Mucosa of stomach (tissue), 1 donor: ENCODE measurements around the gene HLA-DOA.

Experiments
- H3K27me3 ChIP-seq: one replicate; pipeline ENCODE4 v1.7.0; 2013; ENCODE audit warnings: mild to moderate bottlenecking, low read length; ENCODE audit not compliant: control insufficient read depth, insufficient read depth
- H3K36me3 ChIP-seq: one replicate; pipeline ENCODE4 v1.7.0; 2013; ENCODE audit warnings: low read length; ENCODE audit not compliant: control insufficient read depth, insufficient read depth
- H3K4me1 ChIP-seq: one replicate; pipeline ENCODE4 v1.7.0; 2013; ENCODE audit warnings: mild to moderate bottlenecking, low read length; ENCODE audit not compliant: control insufficient read depth, insufficient read depth
- H3K4me3 ChIP-seq: one replicate; pipeline ENCODE4 v1.7.0; 2013; ENCODE audit warnings: low read length
- H3K9ac ChIP-seq: one replicate; pipeline ENCODE4 v1.7.0; 2013; ENCODE audit warnings: mild to moderate bottlenecking, low read length, moderate library complexity
- H3K9me3 ChIP-seq: one replicate; pipeline ENCODE4 v1.7.0; 2013; ENCODE audit warnings: mild to moderate bottlenecking, low read length, moderate library complexity; ENCODE audit not compliant: control insufficient read depth
- donor health status: Pancreatic carcinoma.

Gene HLA-DOA

DNA sequence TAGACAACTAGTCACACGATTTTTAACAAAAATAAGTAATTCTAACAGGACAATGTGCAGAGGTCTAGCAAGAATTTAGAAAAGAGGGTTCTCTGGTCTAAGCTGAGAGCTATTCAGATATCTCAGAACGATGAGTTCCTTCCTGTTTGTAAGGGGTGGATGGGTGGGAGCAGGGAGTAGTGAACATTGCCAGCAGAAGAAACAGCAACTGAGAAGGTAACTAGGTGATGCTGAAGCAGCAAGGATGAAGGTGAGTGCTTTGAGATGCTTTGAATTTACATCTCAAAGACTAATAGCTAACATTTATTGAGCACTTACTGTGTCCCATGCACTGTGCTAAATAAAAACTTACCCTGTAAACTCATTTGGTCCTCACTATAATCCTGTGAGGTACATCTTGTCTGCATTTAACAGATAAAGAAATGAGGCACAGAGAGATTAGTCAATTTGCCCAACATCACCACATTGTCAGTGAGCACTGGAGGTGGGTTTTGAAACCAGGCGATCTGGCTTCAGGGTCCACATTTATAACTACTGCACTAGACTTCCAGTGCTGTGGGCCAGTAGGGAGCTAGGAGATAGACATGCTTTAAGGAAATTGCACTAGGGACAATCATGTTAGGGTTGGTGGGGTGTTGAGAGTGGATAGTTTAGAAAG lies 25.3 kb downstream of the HLA-DOA start:
- H3K27me3 ChIP-seq: no peaks in the 10 kb centered on the region
- H3K4me1 ChIP-seq: peaks cover 31% of the 10 kb centered on the region
- H3K9me3 ChIP-seq: no peaks in the 10 kb centered on the region
- H3K36me3 ChIP-seq: peaks cover 17% of the 10 kb centered on the region
- no peak overlapping the region for H3K4me3 ChIP-seq
- H3K9ac ChIP-seq: no peak overlapping the region

DNA sequence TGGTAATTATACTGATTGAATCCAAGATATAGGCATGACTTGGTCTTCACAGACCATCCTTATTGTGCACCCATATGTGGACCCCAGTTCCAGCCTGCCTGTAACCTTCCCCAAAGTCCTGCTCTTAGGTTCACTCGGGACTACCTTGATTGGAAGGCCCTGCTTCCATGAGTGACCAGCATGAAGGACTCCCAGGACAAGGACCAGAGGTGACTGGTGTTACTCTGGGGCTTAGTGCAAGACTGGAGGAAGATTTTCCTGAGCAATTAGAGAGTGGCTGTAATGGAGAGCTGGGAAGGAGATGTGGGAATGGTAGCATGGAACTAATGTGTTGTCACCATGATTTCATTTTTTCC lies 25.9 kb downstream of the HLA-DOA start:
- H3K4me3 ChIP-seq: no peak overlapping the region
- no peaks in the 10 kb centered on the region for H3K27me3 ChIP-seq
- H3K9ac ChIP-seq: no peak overlapping the region
- peaks cover 33% of the 10 kb centered on the region for H3K4me1 ChIP-seq
- no peaks in the 10 kb centered on the region for H3K9me3 ChIP-seq
- H3K36me3 ChIP-seq: peaks cover 18% of the 10 kb centered on the region

DNA sequence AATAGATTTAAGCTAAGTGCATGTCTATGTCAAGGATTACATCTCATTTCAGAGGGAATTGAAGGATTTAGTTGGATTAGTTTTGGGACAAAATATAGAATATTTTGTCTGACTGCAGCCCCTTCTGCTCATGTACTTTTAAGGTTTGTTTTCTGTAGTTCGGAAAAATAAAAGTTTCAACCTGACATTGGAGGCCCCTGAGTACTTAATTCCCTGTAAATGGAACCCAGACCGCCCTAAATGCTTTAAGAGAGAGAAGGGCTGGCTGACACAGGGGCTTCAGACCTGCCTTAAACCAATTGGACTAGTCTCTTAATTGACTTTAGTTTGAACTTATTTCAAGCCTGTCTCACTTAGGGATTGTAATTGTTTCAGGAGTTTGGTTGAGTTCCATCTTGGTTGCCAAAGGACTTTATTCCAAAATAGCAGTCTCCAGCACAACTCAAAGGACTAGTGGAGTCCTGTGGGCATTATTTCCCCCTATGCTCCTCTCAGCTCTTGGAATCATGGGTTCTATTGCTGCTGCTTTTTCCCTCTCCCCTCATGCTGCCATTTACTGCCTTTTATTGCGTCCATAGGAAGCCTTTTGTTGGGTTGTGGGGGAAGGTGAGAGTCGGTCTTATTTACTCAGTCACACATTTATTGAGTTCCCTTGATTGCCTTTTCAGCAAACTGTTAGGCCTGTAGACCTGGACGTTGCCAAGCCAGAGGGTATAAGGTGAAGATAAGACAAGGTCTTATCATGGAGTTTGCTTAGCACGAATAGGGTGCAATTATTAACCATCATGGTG lies 26.5 kb downstream of the HLA-DOA start:
- H3K4me1 ChIP-seq: peaks cover 39% of the 10 kb centered on the region

DNA sequence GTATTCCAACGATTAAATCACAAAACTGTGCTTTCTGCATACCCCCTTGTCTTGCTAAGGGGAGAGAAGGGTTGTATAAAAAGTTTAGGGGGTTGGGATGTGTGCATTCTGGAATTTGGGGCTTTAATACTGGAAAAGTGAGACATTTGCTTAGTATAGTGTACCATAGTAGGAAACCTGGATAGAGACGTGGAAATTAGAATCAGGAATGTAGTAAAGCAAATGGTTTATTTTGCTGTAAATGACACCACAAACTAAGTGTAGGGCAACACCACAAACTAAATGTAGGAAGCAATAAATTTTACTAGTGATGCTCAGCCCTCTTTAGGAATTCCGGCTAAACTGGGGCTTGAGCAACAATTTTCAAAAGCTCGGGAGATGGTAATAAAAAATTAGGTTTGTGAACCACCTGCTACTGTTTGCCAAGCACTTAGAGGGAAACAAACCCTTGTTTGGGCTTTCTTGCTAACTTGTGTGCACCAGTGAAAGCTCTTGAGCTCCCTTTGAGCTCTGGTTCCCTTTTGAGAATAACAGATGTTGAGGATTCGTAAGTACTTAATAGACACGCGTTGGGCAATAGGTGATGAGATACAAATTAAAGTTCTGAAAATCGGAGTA lies 27.2 kb downstream of the HLA-DOA start:
- no peaks in the 10 kb centered on the region for H3K9me3 ChIP-seq
- no peaks in the 10 kb centered on the region for H3K27me3 ChIP-seq
- no peak overlapping the region for H3K4me3 ChIP-seq
- peaks cover 30% of the 10 kb centered on the region for H3K36me3 ChIP-seq
- no peak overlapping the region for H3K9ac ChIP-seq
- peaks cover 46% of the 10 kb centered on the region for H3K4me1 ChIP-seq

More for the DNA sequence above, 26.5 kb downstream of the HLA-DOA start:
- Histone ChIP-seq H3K9me3 (no peaks in the 10 kb centered on the region), H3K36me3 (peaks cover 24% of the 10 kb centered on the region), H3K9ac (no peak overlapping the region), H3K4me3 (no peak overlapping the region), H3K27me3 (no peaks in the 10 kb centered on the region)

DNA sequence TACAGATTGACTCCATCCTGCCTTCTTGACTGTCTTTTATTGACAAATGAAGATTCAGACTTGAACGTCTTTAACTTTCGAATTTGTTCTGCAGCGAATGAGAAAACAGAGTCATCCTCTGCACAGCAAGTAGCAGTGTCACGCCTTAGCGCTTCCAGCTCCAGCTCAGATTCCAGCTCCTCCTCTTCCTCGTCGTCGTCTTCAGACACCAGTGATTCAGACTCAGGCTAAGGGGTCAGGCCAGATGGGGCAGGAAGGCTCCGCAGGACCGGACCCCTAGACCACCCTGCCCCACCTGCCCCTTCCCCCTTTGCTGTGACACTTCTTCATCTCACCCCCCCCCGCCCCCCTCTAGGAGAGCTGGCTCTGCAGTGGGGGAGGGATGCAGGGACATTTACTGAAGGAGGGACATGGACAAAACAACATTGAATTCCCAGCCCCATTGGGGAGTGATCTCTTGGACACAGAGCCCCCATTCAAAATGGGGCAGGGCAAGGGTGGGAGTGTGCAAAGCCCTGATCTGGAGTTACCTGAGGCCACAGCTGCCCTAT lies 28.8 kb downstream of the HLA-DOA start:
- peaks cover 62% of the 10 kb centered on the region for H3K4me1 ChIP-seq
- no peak overlapping the region for H3K9ac ChIP-seq
- H3K4me3 ChIP-seq: no peak overlapping the region
- peaks cover 30% of the 10 kb centered on the region for H3K36me3 ChIP-seq
- H3K9me3 ChIP-seq: no peaks in the 10 kb centered on the region
- H3K27me3 ChIP-seq: no peaks in the 10 kb centered on the region

DNA sequence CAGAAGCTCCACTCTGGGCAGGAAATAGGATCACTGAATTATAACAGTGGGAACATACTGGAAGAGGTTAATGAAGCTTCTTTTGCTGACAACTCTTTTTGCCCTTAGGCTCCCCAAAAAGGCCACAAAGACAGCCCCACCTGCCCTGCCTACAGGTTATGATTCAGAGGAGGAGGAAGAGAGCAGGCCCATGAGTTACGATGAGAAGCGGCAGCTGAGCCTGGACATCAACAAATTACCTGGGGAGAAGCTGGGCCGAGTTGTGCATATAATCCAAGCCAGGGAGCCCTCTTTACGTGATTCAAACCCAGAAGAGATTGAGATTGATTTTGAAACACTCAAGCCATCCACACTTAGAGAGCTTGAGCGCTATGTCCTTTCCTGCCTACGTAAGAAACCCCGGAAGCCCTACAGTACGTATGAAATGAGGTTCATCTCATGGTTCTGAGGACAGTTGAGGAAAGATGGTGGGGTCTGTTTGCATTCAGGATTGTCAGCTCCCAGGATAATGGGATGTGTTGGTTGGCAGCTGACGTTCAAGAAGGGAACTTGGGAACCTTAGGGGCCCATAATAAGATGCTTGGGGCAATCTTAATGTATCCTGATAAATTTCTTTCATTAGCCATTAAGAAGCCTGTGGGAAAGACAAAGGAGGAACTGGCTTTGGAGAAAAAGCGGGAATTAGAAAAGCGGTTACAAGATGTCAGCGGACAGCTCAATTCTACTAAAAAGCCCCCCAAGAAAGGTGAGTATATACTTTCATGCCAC lies 29.5 kb downstream of the HLA-DOA start:
- no peaks in the 10 kb centered on the region for H3K27me3 ChIP-seq
- H3K9me3 ChIP-seq: no peaks in the 10 kb centered on the region
- no peak overlapping the region for H3K9ac ChIP-seq
- H3K36me3 ChIP-seq: peaks cover 34% of the 10 kb centered on the region
- H3K4me3 ChIP-seq: no peak overlapping the region
- peaks cover 69% of the 10 kb centered on the region for H3K4me1 ChIP-seq

DNA sequence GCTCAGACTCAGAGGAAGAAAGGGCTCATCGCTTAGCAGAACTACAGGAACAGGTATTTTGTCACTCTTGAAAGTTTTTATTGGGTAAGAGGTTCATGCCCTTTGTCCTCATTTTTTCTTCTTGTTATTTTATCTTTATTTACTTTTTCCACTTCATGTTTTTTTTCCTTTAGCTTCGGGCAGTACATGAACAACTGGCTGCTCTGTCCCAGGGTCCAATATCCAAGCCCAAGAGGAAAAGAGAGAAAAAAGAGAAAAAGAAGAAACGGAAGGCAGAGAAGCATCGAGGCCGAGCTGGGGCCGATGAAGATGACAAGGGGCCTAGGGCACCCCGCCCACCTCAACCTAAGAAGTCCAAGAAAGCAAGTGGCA lies 31.5 kb downstream of the HLA-DOA start:
- Histone ChIP-seq H3K4me3 (no peak overlapping the region), H3K9ac (no peak overlapping the region), H3K9me3 (no peaks in the 10 kb centered on the region), H3K36me3 (peaks cover 47% of the 10 kb centered on the region), H3K27me3 (no peaks in the 10 kb centered on the region), H3K4me1 (peaks cover 61% of the 10 kb centered on the region)

DNA sequence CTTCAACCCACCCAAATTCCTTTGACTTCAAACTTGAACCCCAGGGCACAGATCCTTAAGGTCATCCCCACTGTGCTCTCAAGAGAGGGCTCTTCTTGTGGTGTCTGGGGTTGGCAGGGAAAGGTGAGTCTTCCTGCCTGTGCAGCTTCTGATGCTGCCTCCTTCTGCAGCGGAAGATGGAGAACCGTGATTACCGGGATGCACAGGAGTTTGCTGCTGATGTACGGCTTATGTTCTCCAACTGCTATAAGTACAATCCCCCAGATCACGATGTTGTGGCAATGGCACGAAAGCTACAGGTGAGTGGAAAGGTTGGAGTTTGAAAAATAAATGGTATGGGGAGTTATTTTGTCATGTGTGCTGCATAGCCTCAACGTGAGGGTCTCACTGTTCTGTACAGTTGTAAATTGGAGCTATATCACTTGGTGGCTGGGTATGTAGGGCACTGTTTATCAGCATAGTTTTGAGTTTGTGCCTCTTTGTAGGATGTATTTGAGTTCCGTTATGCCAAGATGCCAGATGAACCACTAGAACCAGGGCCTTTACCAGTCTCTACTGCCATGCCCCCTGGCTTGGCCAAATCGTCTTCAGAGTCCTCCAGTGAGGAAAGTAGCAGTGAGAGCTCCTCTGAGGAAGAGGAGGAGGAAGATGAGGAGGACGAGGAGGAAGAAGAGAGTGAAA lies 32.0 kb downstream of the HLA-DOA start:
- no peak overlapping the region for H3K4me3 ChIP-seq
- peaks cover 59% of the 10 kb centered on the region for H3K4me1 ChIP-seq
- H3K27me3 ChIP-seq: no peaks in the 10 kb centered on the region
- peaks cover 52% of the 10 kb centered on the region for H3K36me3 ChIP-seq
- no peaks in the 10 kb centered on the region for H3K9me3 ChIP-seq
- H3K9ac ChIP-seq: no peak overlapping the region

DNA sequence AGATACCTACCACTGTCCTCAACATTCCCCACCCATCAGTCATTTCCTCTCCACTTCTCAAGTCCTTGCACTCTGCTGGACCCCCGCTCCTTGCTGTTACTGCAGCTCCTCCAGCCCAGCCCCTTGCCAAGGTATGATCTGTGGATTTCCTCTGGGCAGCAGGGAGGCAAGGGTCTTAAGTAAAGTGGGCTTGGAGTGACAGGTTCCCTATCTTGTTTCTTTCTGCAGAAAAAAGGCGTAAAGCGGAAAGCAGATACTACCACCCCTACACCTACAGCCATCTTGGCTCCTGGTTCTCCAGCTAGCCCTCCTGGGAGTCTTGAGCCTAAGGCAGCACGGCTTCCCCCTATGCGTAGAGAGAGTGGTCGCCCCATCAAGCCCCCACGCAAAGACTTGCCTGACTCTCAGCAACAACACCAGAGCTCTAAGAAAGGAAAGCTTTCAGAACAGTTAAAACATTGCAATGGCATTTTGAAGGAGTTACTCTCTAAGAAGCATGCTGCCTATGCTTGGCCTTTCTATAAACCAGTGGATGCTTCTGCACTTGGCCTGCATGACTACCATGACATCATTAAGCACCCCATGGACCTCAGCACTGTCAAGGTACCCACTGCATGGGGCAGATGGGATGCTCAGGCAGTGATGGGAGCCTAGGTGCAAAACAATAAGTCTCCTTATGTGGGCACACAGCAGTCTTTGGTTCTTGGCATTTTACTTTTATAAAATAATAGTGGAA lies 32.9 kb downstream of the HLA-DOA start:
- no peaks in the 10 kb centered on the region for H3K27me3 ChIP-seq
- no peak overlapping the region for H3K9ac ChIP-seq
- H3K4me1 ChIP-seq: peaks cover 52% of the 10 kb centered on the region
- H3K36me3 ChIP-seq: peaks cover 54% of the 10 kb centered on the region
- H3K4me3 ChIP-seq: no peak overlapping the region
- no peaks in the 10 kb centered on the region for H3K9me3 ChIP-seq

DNA sequence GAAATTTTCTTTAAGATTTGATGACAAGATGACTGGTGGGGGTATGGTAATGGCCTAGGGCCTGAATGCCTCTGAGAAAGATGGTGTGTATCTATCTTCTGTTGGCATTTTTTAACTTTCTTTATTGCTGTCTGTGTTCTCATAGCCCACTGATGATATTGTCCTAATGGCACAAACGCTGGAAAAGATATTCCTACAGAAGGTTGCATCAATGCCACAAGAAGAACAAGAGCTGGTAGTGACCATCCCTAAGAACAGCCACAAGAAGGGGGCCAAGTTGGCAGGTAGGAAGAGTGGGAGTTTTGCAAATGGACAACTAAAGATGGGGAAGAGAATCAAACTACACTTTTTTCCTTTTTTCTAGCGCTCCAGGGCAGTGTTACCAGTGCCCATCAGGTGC lies 33.5 kb downstream of the HLA-DOA start:
- H3K9ac ChIP-seq: no peak overlapping the region

More for the DNA sequence above, 33.5 kb downstream of the HLA-DOA start:
- no peaks in the 10 kb centered on the region for H3K9me3 ChIP-seq
- peaks cover 53% of the 10 kb centered on the region for H3K36me3 ChIP-seq
- no peak overlapping the region for H3K4me3 ChIP-seq
- H3K27me3 ChIP-seq: no peaks in the 10 kb centered on the region
- H3K4me1 ChIP-seq: peaks cover 52% of the 10 kb centered on the region
